A549 (cell line): Measurements from ENCODE around the gene ABHD2. TPM values are rescaled to one million over a fixed set of nuclear protein-coding genes. Genes with fewer than 3 reads are reported as not detected.

Source experiments
- ATAC-seq, 2 experiments: fragments of 200-7000 bp in 1 of 2; fragments of >200 bp in 1 of 2; cut with Nextera tagmentation in 1 of 2; cut with Tn5 transposase in 1 of 2; 3 replicates each; pipeline versions ENCODE4 v1.8.0 to v1.9.1; 2018 to 2020; ENCODE audit warnings: mild to moderate bottlenecking in 1 of 2, moderate library complexity in 1 of 2
- CTCF ChIA-PET: fragments of 300-600 bp; sonication (Branson Sonifier 250); formaldehyde crosslinking; extraction: SDS; loops from one replicate; lab custom pipeline; 2021; ENCODE audit warnings: antibody characterized with exemption, inconsistent platforms; lab: Yijun Ruan, JAX
- POLR2A ChIA-PET: fragments of 350-600 bp; formaldehyde crosslinking; extraction: SDS; loops from one replicate; lab custom pipeline; 2021; ENCODE audit warnings: antibody characterized with exemption, inconsistent platforms; lab: Yijun Ruan, JAX
- DNase-seq, 2 experiments: peaks; one replicate each; pipeline versions ENCODE4 v3.0.0 to v3.0.0-alpha.2; 2011 to 2016; ENCODE audit warnings: low read depth in 1 of 2, low spot score in 1 of 2
- FAIRE-seq: peaks from 2 replicates; lab custom pipeline; 2011; peaks lifted over from hg19 to GRCh38; lab: Jason Lieb, UNC
- H3K27ac ChIP-seq, 2 experiments: fragments of >200 bp; sonication (Bioruptor Twin); formaldehyde crosslinking; 3 replicates each; pipeline ENCODE4 v1.5.1; 2016 to 2017
- H3K4me1 ChIP-seq: fragments of >200 bp; sonication (Bioruptor Twin); formaldehyde crosslinking; 3 replicates; pipeline ENCODE4 v1.6.1; 2016
- H3K4me2 ChIP-seq: fragments of >200 bp; sonication (Bioruptor Twin); formaldehyde crosslinking; 3 replicates; pipeline ENCODE4 v1.6.1; 2016
- H3K4me3 ChIP-seq: fragments of >200 bp; sonication (Bioruptor Twin); formaldehyde crosslinking; 3 replicates; pipeline ENCODE4 v1.5.1; 2016
- H3K9me3 ChIP-seq: fragments of >200 bp; sonication (Bioruptor Twin); formaldehyde crosslinking; 3 replicates; pipeline ENCODE4 v1.6.1; 2016
- CBX2 ChIP-seq: fragments of 200-600 bp; sonication (generic); IDR thresholded peaks from 2 replicates; pipeline ENCODE4 v1.6.1; 2016; ENCODE audit warnings: low read depth, mild to moderate bottlenecking, borderline replicate concordance
- CBX8 ChIP-seq: fragments of 200-600 bp; sonication (generic); IDR thresholded peaks from 2 replicates; pipeline ENCODE4 v1.6.1; 2016
- CEBPB ChIP-seq, 2 experiments: fragments of >200 bp in 1 of 2; sonication (Bioruptor Twin) in 1 of 2; formaldehyde crosslinking in 1 of 2; IDR thresholded peaks; 2 replicates each; pipeline ENCODE4 v1.6.1; 2012 to 2016
- EHMT2 ChIP-seq: fragments of 200-600 bp; sonication (generic); IDR thresholded peaks from 2 replicates; pipeline ENCODE4 v1.6.1; 2016; ENCODE audit warnings: antibody characterized with exemption, low read depth, mild to moderate bottlenecking, moderate library complexity
- ELK1 ChIP-seq: fragments of 150-350 bp; IDR thresholded peaks from 2 replicates; pipeline ENCODE4 v1.6.1; 2014; ENCODE audit warnings: low read depth, mild to moderate bottlenecking, low read length
- EP300 ChIP-seq, 2 experiments: fragments of >200 bp; sonication (Bioruptor Twin); formaldehyde crosslinking; IDR thresholded peaks; 2 replicates in 1 of 2; 3 replicates in 1 of 2; pipeline ENCODE4 v1.6.1; 2016 to 2017
- ESRRA ChIP-seq: fragments of 150-350 bp; IDR thresholded peaks from 2 replicates; pipeline ENCODE4 v1.6.1; 2014; ENCODE audit warnings: mild to moderate bottlenecking, low read length, borderline replicate concordance
- FOSB ChIP-seq: fragments of 250-450 bp; sonication (Bioruptor Pico); IDR thresholded peaks from 2 replicates; pipeline ENCODE4 v1.5.0; 2020; ENCODE audit warnings: mild to moderate bottlenecking, moderate library complexity
- FOXS1 ChIP-seq: fragments of 250-450 bp; sonication (Bioruptor Pico); IDR thresholded peaks from 2 replicates; pipeline ENCODE4 v1.5.0; 2020; ENCODE audit warnings: mild to moderate bottlenecking, moderate library complexity
- HEYL ChIP-seq: fragments of 250-450 bp; sonication (Bioruptor Pico); IDR thresholded peaks from 2 replicates; pipeline ENCODE4 v1.8.0; 2021; ENCODE audit warnings: mild to moderate bottlenecking, moderate library complexity
- HMGXB4 ChIP-seq: fragments of 250-450 bp; sonication (Bioruptor Pico); IDR thresholded peaks from 2 replicates; pipeline ENCODE4 v1.5.0; 2021; ENCODE audit warnings: mild to moderate bottlenecking, moderate library complexity, borderline replicate concordance
- HOXA7 ChIP-seq: fragments of 250-450 bp; sonication (Bioruptor Pico); IDR thresholded peaks from 2 replicates; pipeline ENCODE4 v1.5.0; 2020; ENCODE audit warnings: mild to moderate bottlenecking, moderate library complexity
- JUN ChIP-seq, 2 experiments: fragments of >200 bp; sonication (Bioruptor Twin); formaldehyde crosslinking; IDR thresholded peaks; 2 replicates in 1 of 2; 3 replicates in 1 of 2; pipeline ENCODE4 v1.6.1; 2016 to 2017
- JUNB ChIP-seq: fragments of >200 bp; sonication (Bioruptor Twin); formaldehyde crosslinking; IDR thresholded peaks from 2 replicates; pipeline ENCODE4 v1.6.1; 2016
- MAZ ChIP-seq: fragments of 150-350 bp; IDR thresholded peaks from 2 replicates; pipeline ENCODE4 v1.6.1; 2014; ENCODE audit warnings: antibody characterized with exemption, low read depth, low read length, borderline replicate concordance
- NFE2L2 ChIP-seq: fragments of 150-350 bp; conservative IDR thresholded peaks from 2 replicates; pipeline ENCODE4 v1.6.1; 2014; ENCODE audit warnings: low read length
- NPAS2 ChIP-seq: fragments of 250-450 bp; sonication (Bioruptor Pico); IDR thresholded peaks from 2 replicates; pipeline ENCODE4 v1.8.0; 2022; ENCODE audit warnings: mild to moderate bottlenecking, moderate library complexity, borderline replicate concordance
- POLR2A ChIP-seq: IDR thresholded peaks from 2 replicates; pipeline ENCODE4 v1.6.1; 2012; ENCODE audit warnings: mild to moderate bottlenecking, low read length
- POLR2AphosphoS2 ChIP-seq: conservative IDR thresholded peaks from 2 replicates; pipeline ENCODE4 v1.6.1; 2012; ENCODE audit warnings: low read length, improper control_type of control experiment, inconsistent platforms
- RAD21 ChIP-seq, 2 experiments: fragments of >200 bp in 1 of 2; sonication (Bioruptor Twin) in 1 of 2; formaldehyde crosslinking in 1 of 2; IDR thresholded peaks in 1 of 2; conservative IDR thresholded peaks in 1 of 2; 2 replicates in 1 of 2; 3 replicates in 1 of 2; pipeline ENCODE4 v1.6.1; 2012 to 2018; ENCODE audit warnings: inconsistent platforms in 1 of 2
- RFX5 ChIP-seq: fragments of 450-650 bp; IDR thresholded peaks from 2 replicates; pipeline ENCODE4 v1.7.1; 2014; ENCODE audit warnings: antibody characterized with exemption, mild to moderate bottlenecking, moderate library complexity
- ZFP36 ChIP-seq: fragments of 450-650 bp; IDR thresholded peaks from 2 replicates; pipeline ENCODE4 v1.6.1; 2014; ENCODE audit warnings: borderline replicate concordance; ENCODE audit not compliant: partially characterized antibody
- ZSCAN20 ChIP-seq: fragments of 250-450 bp; sonication (Bioruptor Pico); IDR thresholded peaks from 2 replicates; pipeline ENCODE4 v1.8.0; 2022; ENCODE audit warnings: mild to moderate bottlenecking, moderate library complexity
- WGBS: methylation state at CpG from one replicate; pipeline ENCODE4 v1.1.6; 2017; ENCODE audit errors: missing lambda C conversion rate; 5-methylcytosine and 5-hydroxymethylcytosine counted together
- polyA plus RNA-seq, 4 experiments: library from polyadenylated mRNA; depleted of rRNA in 3 of 4; stranded (reverse); fragments of >200 nt; fragmentation: RNase III in 1 of 4; extraction: RNeasy Plus Mini Kit Qiagen cat#74134 plus additional on column Dnase treatment in 1 of 4; gene quantifications; 2 replicates in 3 of 4; 3 replicates in 1 of 4; pipeline ENCODE4 v1.2.3, GENCODE V29; 2011 to 2017
- TF ChIP-seq, protein P1 (sequence below): fragments of >200 bp; sonication (Bioruptor Twin); formaldehyde crosslinking; IDR thresholded peaks from 3 replicates; pipeline ENCODE4 v1.6.1; 2016
- TF ChIP-seq, protein P2 (sequence below): IDR thresholded peaks from 2 replicates; pipeline ENCODE4 v1.6.1; 2012; ENCODE audit warnings: low read depth, borderline replicate concordance

ABHD2 gene
- polyA plus RNA-seq, 2 of the 4 experiments (the other 2 are of a cell fraction) = 36.2 to 63.3 TPM

DNA sequence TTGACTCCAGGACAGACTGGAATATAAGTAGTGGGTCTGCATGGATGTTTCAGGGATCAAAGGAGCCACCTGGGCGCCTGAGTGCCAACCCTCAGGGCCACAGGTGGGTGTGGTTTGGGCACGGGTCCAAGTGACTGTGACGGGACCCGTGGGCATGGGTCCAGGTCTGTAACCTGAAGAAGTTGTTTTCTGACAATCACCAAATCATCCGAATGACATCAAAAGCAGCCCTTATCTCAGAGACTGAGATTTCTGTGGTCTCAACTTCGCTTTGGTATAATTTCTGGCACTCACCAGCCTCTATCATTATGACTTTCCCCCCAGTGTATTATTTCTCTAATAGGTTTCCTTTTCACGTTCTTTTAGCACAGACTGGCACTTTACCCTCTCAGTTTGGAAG lies 108.7 kb downstream of the ABHD2 start:
- ChIA-PET CTCF (interaction anchor here (1.7 to 15.6 kb wide), 4 partner anchors 9 to 139 kb away, joined by 6 to 141 read pairs (median 13); no protein-coding TSS in a partner anchor), POLR2A (no interaction called here)
- H3K4me3 ChIP-seq = no peak overlapping the region
- H3K4me2 ChIP-seq = no peak overlapping the region
- WGBS = 58% methylated on average over 7 of the region's 7 CpGs
- TF ChIP-seq EP300 (IDR thresholded peaks at IDR 0.05) (no peak), RFX5 (no peak), HMGXB4 (CRISPR knock-in tag) (no peak), NPAS2 (CRISPR knock-in tag) (no peak), ELK1 (no peak), ZFP36 (no peak), CBX2 (no peak), FOSB (no peak), POLR2AphosphoS2 (no peak), NFE2L2 (no peak), FOXS1 (CRISPR knock-in tag) (no peak), HEYL (CRISPR knock-in tag) (no peak), RAD21 (conservative IDR thresholded peaks at IDR 0.05 in 1 of 2, IDR thresholded peaks at IDR 0.05 in 1 of 2) (no peak), EHMT2 (no peak), CEBPB (IDR thresholded peaks at IDR 0.05) (no peak), ZSCAN20 (no peak)
- TF ChIP-seq, protein P1, sequence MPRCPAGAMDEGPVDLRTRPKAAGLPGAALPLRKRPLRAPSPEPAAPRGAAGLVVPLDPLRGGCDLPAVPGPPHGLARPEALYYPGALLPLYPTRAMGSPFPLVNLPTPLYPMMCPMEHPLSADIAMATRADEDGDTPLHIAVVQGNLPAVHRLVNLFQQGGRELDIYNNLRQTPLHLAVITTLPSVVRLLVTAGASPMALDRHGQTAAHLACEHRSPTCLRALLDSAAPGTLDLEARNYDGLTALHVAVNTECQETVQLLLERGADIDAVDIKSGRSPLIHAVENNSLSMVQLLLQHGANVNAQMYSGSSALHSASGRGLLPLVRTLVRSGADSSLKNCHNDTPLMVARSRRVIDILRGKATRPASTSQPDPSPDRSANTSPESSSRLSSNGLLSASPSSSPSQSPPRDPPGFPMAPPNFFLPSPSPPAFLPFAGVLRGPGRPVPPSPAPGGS = no peak
- TF ChIP-seq, protein P2, sequence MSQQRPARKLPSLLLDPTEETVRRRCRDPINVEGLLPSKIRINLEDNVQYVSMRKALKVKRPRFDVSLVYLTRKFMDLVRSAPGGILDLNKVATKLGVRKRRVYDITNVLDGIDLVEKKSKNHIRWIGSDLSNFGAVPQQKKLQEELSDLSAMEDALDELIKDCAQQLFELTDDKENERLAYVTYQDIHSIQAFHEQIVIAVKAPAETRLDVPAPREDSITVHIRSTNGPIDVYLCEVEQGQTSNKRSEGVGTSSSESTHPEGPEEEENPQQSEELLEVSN = no peak
- DNase-seq (no peak), FAIRE-seq (no peak), ATAC-seq (no peak)
- no peak overlapping the region for H3K27ac ChIP-seq
- H3K4me1 ChIP-seq = no peaks in the 10 kb centered on the region
- no peaks in the 10 kb centered on the region for H3K9me3 ChIP-seq

DNA sequence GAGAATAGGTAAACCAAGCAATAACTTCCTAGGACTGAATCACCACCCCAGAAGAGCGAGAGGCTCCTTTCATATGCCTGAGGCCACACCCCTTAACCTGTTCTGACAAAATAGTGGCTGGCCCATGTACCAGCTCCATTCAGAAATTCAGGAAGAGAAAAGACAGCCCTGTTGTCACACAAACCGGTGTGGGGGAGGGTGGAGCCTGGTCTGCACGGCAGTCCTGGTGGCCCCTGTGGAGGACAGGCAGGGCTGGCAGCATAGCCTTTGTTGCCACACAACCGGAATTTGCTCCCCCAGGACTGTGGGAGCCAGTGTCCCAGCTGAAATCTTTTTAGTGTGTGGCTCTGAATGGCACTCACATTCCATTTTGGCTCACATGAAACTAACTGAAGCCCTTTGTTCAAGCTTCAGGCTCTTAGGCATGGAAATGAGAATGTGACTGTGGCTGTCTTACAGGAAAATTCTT lies 109.3 kb downstream of the ABHD2 start:
- no peak overlapping the region for H3K4me3 ChIP-seq
- CTCF ChIA-PET = interaction anchor here (1.7 to 15.6 kb wide), 4 partner anchors 9 to 140 kb away, joined by 6 to 141 read pairs (median 13); no protein-coding TSS in a partner anchor
- ATAC-seq (no peak), DNase-seq (no peak), FAIRE-seq (no peak)
- H3K4me2 ChIP-seq = no peak overlapping the region
- no peak overlapping the region for H3K27ac ChIP-seq
- 66% methylated on average over 4 of the region's 4 CpGs for WGBS
- no peaks in the 10 kb centered on the region for H3K9me3 ChIP-seq
- no peaks in the 10 kb centered on the region for H3K4me1 ChIP-seq
- POLR2A ChIA-PET = no interaction called here
- TF ChIP-seq ZFP36 = no peak
- no peak for TF ChIP-seq JUN (IDR thresholded peaks at IDR 0.05)
- TF ChIP-seq CBX8 = no peak
- no peak for TF ChIP-seq MAZ
- TF ChIP-seq POLR2A = no peak
- TF ChIP-seq HMGXB4 (CRISPR knock-in tag) = no peak
- no peak for TF ChIP-seq HOXA7 (CRISPR knock-in tag)
- TF ChIP-seq POLR2AphosphoS2 = no peak
- no peak for TF ChIP-seq NFE2L2
- TF ChIP-seq ESRRA = no peak
- TF ChIP-seq ZSCAN20 = no peak
- no peak for TF ChIP-seq JUNB
